ENCODE measurements around the gene RIN3. TPM values are rescaled to one million over a fixed set of nuclear protein-coding genes. Genes with fewer than 3 reads are reported as not detected.

Gene RIN3
- total and polyA plus RNA-seq, 2 donors (not counting 3 experiments of a cell fraction or from before 2014, with no cell fraction given): 5.1 to 20.8 TPM

DNA sequence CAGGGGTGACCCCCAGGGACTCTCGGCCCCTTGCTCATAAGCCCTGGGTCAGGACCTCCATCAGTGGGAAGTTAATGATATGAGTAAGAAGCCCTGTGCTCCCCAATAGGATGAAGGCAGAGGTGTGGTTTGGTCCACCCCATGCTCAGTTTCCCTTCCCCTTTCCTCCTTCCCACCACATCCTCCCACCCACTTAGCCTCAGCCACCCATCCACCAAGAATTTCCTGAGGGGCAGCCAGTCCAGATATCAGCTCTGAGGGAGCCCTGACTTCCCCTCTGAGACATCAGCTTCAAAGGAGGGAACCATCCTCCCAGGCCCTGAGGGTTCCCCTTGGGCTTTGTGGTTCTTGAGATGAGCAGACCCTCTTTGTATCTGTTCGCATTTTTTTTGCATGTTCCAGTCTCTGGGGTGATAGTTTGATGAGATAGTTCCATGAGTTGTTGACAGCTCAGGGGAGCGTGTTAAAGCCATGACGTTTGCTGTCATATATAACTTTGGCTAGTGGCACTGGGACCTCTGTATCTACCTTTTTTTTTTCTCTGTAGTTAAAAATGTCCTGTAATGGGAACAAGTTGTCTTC, 163.6 kb downstream of the RIN3 start:
- ChIA-PET CTCF (interaction anchor here (0.7 to 0.9 kb wide), 2 partner anchors 10 to 351 kb away, joined by 3 to 5 read pairs; no protein-coding TSS in a partner anchor), POLR2A (no interaction called here)
- H3K9ac ChIP-seq (replicated peaks; ENCODE audit: extremely low read depth, insufficient read depth, low read length): no peak overlapping the region
- TF ChIP-seq EZH2 (IDR thresholded peaks at IDR 0.05; ENCODE audit: borderline replicate concordance, low read depth, low read length, severe bottlenecking): no peak
- no peak for TF ChIP-seq JUN (IDR thresholded peaks at IDR 0.05; ENCODE audit: borderline replicate concordance, insufficient read depth, insufficient read length, low read depth)
- no peak for TF ChIP-seq MYC (IDR thresholded peaks at IDR 0.05; ENCODE audit: low read depth, low read length)
- no peak for TF ChIP-seq POLR2AphosphoS5 (IDR thresholded peaks at IDR 0.05; ENCODE audit: insufficient read depth, low read depth, low read length)
- no peaks in the 10 kb centered on the region for H3K9me3 ChIP-seq (replicated peaks; ENCODE audit: control insufficient read depth, insufficient read depth, low read length)
- H3K9me1 ChIP-seq (replicated peaks; ENCODE audit: control insufficient read depth, extremely low read depth, insufficient read depth, low read length): no peaks in the 10 kb centered on the region
- no peak overlapping the region for H3K27ac ChIP-seq (ENCODE audit: insufficient read depth, low read depth, low read length)
- DNase-seq (ENCODE audit: low read depth, low spot score) (no peak), FAIRE-seq (no peak)
- dilution Hi-C loops (cut with MboI; ENCODE audit: extremely low pct_ligation_motif_present, low sequenced_read_pairs) (loop anchor here (25.0 kb wide), 1 partner anchor 315 kb away; no protein-coding TSS in a partner anchor), intact Hi-C loops (cut with micrococcal nuclease) (no loop called here)
- H2AFZ ChIP-seq (ENCODE audit: low read depth, low read length): no peak overlapping the region
- H3K4me3 ChIP-seq (replicated peaks in 1 of 3; ENCODE audit: insufficient read depth in 1 of 3, low read depth in 1 of 3, low read length in 3 of 3): no peak overlapping the region
- H3K79me2 ChIP-seq (ENCODE audit: control insufficient read depth, insufficient read depth, low read length): no peaks in the 10 kb centered on the region
- no peak overlapping the region for H3K4me2 ChIP-seq (ENCODE audit: insufficient read depth, low read length)
- no peaks in the 10 kb centered on the region for H4K20me1 ChIP-seq (replicated peaks; ENCODE audit: control insufficient read depth, extremely low read depth, insufficient read depth, low read length)
- peaks cover 0 to 4% of the 10 kb centered on the region in 2 experiments for H3K36me3 ChIP-seq (ENCODE audit: control insufficient read depth in 2 of 2, extremely low read depth in 1 of 2, insufficient read depth in 2 of 2, low read length in 2 of 2)
- H3K27me3 ChIP-seq (ENCODE audit: control insufficient read depth in 2 of 2, insufficient read depth in 2 of 2, low read length in 2 of 2): no peaks in the 10 kb centered on the region
- H3K4me1 ChIP-seq (ENCODE audit: control insufficient read depth, extremely low read depth, insufficient read depth, low read length): peaks cover 4% of the 10 kb centered on the region
- BruUV-seq (replicated peaks): no TSS peak

DNA sequence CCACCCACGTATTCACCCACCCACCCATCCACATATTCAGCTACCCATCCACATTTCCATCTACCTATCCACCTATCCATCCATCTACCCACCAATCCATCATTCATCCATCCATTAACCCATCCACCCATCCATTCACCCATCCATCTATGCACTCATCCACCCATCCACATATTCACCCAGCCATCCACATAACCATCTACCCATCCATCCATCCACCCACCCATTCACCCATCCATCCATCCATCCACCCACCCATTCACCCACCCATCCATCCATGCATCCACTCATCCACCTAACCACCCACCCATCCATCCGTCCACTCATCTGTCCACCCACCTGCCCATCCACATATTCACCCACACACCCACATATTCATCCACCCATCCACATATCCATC, 164.4 kb downstream of the RIN3 start:
- Histone ChIP-seq H3K4me3 (replicated peaks in 1 of 3; ENCODE audit: insufficient read depth in 1 of 3, low read depth in 1 of 3, low read length in 3 of 3) (no peak overlapping the region), H3K27me3 (ENCODE audit: control insufficient read depth in 2 of 2, insufficient read depth in 2 of 2, low read length in 2 of 2) (no peaks in the 10 kb centered on the region), H3K9ac (replicated peaks; ENCODE audit: extremely low read depth, insufficient read depth, low read length) (no peak overlapping the region), H3K9me3 (replicated peaks; ENCODE audit: control insufficient read depth, insufficient read depth, low read length) (no peaks in the 10 kb centered on the region), H2AFZ (ENCODE audit: low read depth, low read length) (no peak overlapping the region), H3K79me2 (ENCODE audit: control insufficient read depth, insufficient read depth, low read length) (no peaks in the 10 kb centered on the region), H3K36me3 (ENCODE audit: control insufficient read depth in 2 of 2, extremely low read depth in 1 of 2, insufficient read depth in 2 of 2, low read length in 2 of 2) (peaks cover 0 to 4% of the 10 kb centered on the region in 2 experiments), H3K9me1 (replicated peaks; ENCODE audit: control insufficient read depth, extremely low read depth, insufficient read depth, low read length) (no peaks in the 10 kb centered on the region), H3K4me1 (ENCODE audit: control insufficient read depth, extremely low read depth, insufficient read depth, low read length) (peaks cover 4% of the 10 kb centered on the region), H3K4me2 (ENCODE audit: insufficient read depth, low read length) (no peak overlapping the region), H4K20me1 (replicated peaks; ENCODE audit: control insufficient read depth, extremely low read depth, insufficient read depth, low read length) (no peaks in the 10 kb centered on the region), H3K27ac (ENCODE audit: insufficient read depth, low read depth, low read length) (no peak overlapping the region)
- FAIRE-seq (no peak), DNase-seq (ENCODE audit: low read depth, low spot score) (no peak)
- TF ChIP-seq POLR2A (IDR thresholded peaks at IDR 0.05; ENCODE audit: low read depth, low read length) (no peak), EZH2 (IDR thresholded peaks at IDR 0.05; ENCODE audit: borderline replicate concordance, low read depth, low read length, severe bottlenecking) (no peak), POLR2AphosphoS5 (IDR thresholded peaks at IDR 0.05; ENCODE audit: insufficient read depth, low read depth, low read length) (no peak), FOS (IDR thresholded peaks at IDR 0.05; ENCODE audit: borderline replicate concordance, insufficient read depth, low read length) (no peak), JUN (IDR thresholded peaks at IDR 0.05; ENCODE audit: borderline replicate concordance, insufficient read depth, insufficient read length, low read depth) (no peak), MYC (IDR thresholded peaks at IDR 0.05; ENCODE audit: low read depth, low read length) (no peak)
- TF ChIP-seq, protein P1, sequence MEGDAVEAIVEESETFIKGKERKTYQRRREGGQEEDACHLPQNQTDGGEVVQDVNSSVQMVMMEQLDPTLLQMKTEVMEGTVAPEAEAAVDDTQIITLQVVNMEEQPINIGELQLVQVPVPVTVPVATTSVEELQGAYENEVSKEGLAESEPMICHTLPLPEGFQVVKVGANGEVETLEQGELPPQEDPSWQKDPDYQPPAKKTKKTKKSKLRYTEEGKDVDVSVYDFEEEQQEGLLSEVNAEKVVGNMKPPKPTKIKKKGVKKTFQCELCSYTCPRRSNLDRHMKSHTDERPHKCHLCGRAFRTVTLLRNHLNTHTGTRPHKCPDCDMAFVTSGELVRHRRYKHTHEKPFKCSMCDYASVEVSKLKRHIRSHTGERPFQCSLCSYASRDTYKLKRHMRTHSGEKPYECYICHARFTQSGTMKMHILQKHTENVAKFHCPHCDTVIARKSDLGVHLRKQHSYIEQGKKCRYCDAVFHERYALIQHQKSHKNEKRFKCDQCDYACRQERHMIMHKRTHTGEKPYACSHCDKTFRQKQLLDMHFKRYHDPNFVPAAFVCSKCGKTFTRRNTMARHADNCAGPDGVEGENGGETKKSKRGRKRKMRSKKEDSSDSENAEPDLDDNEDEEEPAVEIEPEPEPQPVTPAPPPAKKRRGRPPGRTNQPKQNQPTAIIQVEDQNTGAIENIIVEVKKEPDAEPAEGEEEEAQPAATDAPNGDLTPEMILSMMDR (IDR thresholded peaks at IDR 0.05; ENCODE audit: extremely low read depth in 1 of 2, insufficient read depth in 1 of 2, low read depth in 1 of 2, low read length in 2 of 2): no peak
- CTCF ChIA-PET: no interaction called here
- dilution Hi-C loops (cut with MboI; ENCODE audit: extremely low pct_ligation_motif_present, low sequenced_read_pairs): loop anchor here (25.0 kb wide), 1 partner anchor 316 kb away; no protein-coding TSS in a partner anchor
- intact Hi-C loops (cut with micrococcal nuclease): no loop called here
- POLR2A ChIA-PET: no interaction called here
- no TSS peak for BruUV-seq (replicated peaks)
